ES-I3 (cell line): ENCODE measurements around the gene LRRK2.
"Not testable (repeated sequence)": the region's sequence is repeated elsewhere in the genome, so short reads cannot be mapped to it uniquely, and the experiment has no call there.

Source experiments
- H3K36me3 ChIP-seq: 2 replicates; pipeline ENCODE4 v1.6.1; 2013; ENCODE audit warnings: mild to moderate bottlenecking, low read length, control low read depth, moderate library complexity; ENCODE audit not compliant: insufficient read depth
- H3K4me1 ChIP-seq: 2 replicates; pipeline ENCODE4 v1.6.1; 2013; ENCODE audit warnings: mild to moderate bottlenecking, control low read depth, low read length; ENCODE audit not compliant: insufficient read depth
- H3K9ac ChIP-seq: 2 replicates; pipeline ENCODE4 v1.6.1; 2013; ENCODE audit warnings: low read depth, mild to moderate bottlenecking, low read length, moderate library complexity
- H3K9me3 ChIP-seq: 2 replicates; pipeline ENCODE4 v1.6.1; 2013; ENCODE audit warnings: mild to moderate bottlenecking, low read length, moderate library complexity; ENCODE audit not compliant: control insufficient read depth, insufficient read depth

LRRK2 gene

GRCh38 chr12:40331886-40332285 lies 107.1 kb downstream of the LRRK2 start:
- no peaks in the 10 kb centered on the region for H3K36me3 ChIP-seq
- H3K9ac ChIP-seq, result no peak overlapping the region
- no peaks in the 10 kb centered on the region; the same call in 1 of the 2 replicates for H3K9me3 ChIP-seq
- no peaks in the 10 kb centered on the region for H3K4me1 ChIP-seq

- Histone ChIP-seq H3K36me3 (no peaks in the 10 kb centered on the region), H3K9me3 (no peaks in the 10 kb centered on the region), H3K4me1 (no peaks in the 10 kb centered on the region)
Observed at GRCh38 chr12:40335991-40336390, 111.2 kb downstream of the LRRK2 start.

DNA sequence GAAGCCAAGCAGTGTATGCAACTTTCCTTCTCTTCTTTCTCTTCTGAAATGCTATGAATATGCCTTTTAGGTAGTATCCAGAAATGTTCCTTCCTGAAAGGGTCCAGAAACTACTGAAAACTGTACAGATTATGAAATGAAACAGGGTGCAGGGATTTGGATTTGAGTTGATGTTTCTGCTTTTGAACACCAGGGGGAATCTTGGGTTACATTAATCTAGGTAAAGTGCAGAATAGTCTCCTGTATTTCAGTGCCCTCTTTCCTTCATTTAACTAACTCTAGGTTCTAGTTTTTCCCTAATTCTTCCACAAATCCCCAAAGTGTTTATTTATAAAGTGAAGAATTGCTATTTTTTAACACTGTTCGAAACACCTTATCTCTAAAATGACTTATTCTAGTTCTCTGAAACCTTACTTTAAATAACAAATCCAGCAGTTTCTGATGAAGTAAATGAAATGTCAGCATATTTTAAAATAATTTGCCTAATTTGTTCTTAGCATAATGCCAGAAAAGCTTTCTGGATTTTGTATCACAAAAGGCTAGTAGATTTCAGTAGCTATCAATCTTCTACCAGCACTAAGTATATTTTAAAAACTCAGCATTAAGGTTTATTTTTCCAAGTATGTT lies 111.9 kb downstream of the LRRK2 start:
- Histone ChIP-seq H3K9me3 (no peaks in the 10 kb centered on the region), H3K4me1 (no peaks in the 10 kb centered on the region), H3K36me3 (no peaks in the 10 kb centered on the region), H3K9ac (no peak overlapping the region)

More at GRCh38 chr12:40335991-40336390, 111.2 kb downstream of the LRRK2 start:
- no peak overlapping the region for H3K9ac ChIP-seq

DNA sequence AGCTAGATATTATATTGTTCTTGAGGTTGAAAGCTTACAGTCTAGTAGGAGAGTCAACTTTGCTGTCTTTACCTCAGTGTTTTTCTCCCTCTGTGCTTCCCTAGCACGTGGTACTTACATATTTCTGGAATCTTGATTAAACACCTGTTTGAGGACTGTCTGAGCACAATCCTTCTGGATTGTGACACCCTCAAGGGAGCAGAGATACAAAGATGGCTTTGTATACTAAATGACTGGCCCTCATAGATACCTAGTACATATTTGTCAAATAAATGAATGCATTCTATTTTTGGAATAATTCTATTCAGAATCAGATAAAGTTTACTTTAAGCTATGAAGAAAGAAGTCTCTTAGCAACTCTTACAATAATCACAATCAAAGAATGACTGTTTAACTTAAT lies 113.3 kb downstream of the LRRK2 start:
- H3K9me3 ChIP-seq, result no peaks in the 10 kb centered on the region
- no peak overlapping the region for H3K9ac ChIP-seq
- H3K36me3 ChIP-seq, result no peaks in the 10 kb centered on the region
- no peaks in the 10 kb centered on the region for H3K4me1 ChIP-seq

GRCh38 chr12:40338621-40339020 lies 113.8 kb downstream of the LRRK2 start:
- no peaks in the 10 kb centered on the region for H3K36me3 ChIP-seq
- no peaks in the 10 kb centered on the region for H3K9me3 ChIP-seq
- no peak overlapping the region for H3K9ac ChIP-seq
- no peaks in the 10 kb centered on the region for H3K4me1 ChIP-seq

DNA sequence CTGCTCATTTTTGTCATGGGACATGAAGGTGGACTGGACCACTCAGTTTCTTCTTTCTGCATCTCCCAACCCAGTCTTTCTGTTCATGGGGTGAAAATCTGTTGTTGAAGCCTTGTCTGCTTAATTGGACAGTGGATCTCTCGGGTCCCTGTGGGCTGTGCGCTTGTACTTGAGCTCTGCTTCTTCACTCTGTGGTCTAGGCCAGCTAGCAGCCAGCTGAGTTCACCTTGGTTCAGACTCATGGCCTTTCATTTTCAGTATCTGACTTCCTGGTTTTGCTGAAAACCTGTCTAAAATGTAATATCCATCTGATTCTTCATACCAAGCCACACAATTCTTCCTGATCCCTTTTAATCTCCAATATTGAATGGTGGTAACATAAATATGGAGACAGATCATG lies 117.2 kb downstream of the LRRK2 start:
- Histone ChIP-seq H3K9ac (no peak overlapping the region), H3K36me3 (no peaks in the 10 kb centered on the region), H3K4me1 (no peaks in the 10 kb centered on the region), H3K9me3 (no peaks in the 10 kb centered on the region)

GRCh38 chr12:40343124-40343523 lies 118.3 kb downstream of the LRRK2 start:
- H3K9me3 ChIP-seq, result no peaks in the 10 kb centered on the region
- H3K4me1 ChIP-seq, result no peaks in the 10 kb centered on the region
- no peak overlapping the region for H3K9ac ChIP-seq
- H3K36me3 ChIP-seq, result no peaks in the 10 kb centered on the region

- no peaks in the 10 kb centered on the region for H3K36me3 ChIP-seq
- H3K9ac ChIP-seq, result no peak overlapping the region
- H3K9me3 ChIP-seq, result no peaks in the 10 kb centered on the region
- no peaks in the 10 kb centered on the region for H3K4me1 ChIP-seq
Observed at GRCh38 chr12:40344312-40344711, 119.5 kb downstream of the LRRK2 start.

DNA sequence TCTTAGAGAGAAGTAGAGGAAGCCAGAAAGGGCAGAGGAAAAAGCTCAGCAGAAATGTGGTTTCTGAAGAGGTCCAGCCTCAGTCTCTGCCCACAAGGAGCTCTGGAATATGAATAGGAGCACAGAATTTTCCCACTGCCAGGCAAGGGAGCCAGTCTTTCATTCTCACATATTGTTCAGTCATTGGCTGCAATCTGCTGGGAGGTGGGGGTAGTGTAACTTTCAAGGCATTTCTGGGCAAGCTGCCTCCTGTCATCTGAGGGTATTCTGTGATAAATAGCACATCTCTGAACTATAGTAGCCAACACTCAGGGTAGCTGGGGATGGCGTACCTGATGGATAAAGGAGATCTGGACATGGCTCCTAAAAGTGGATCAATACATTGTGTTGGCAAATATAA lies 127.2 kb downstream of the LRRK2 start:
- Histone ChIP-seq H3K36me3 (no peaks in the 10 kb centered on the region), H3K9ac (no peak overlapping the region), H3K9me3 (no peaks in the 10 kb centered on the region; the same call in 1 of the 2 replicates), H3K4me1 (no peaks in the 10 kb centered on the region)

- no peaks in the 10 kb centered on the region for H3K4me1 ChIP-seq
- no peaks in the 10 kb centered on the region for H3K36me3 ChIP-seq
- H3K9me3 ChIP-seq, result no peaks in the 10 kb centered on the region
- no peak overlapping the region for H3K9ac ChIP-seq
Observed at GRCh38 chr12:40375076-40375475, 150.3 kb downstream of the LRRK2 start.

- H3K4me1 ChIP-seq, result no peaks in the 10 kb centered on the region
- H3K9ac ChIP-seq, result no peak overlapping the region
- H3K36me3 ChIP-seq, result no peaks in the 10 kb centered on the region
- no peaks in the 10 kb centered on the region for H3K9me3 ChIP-seq
Observed at GRCh38 chr12:40376533-40377267, 151.9 kb downstream of the LRRK2 start.

DNA sequence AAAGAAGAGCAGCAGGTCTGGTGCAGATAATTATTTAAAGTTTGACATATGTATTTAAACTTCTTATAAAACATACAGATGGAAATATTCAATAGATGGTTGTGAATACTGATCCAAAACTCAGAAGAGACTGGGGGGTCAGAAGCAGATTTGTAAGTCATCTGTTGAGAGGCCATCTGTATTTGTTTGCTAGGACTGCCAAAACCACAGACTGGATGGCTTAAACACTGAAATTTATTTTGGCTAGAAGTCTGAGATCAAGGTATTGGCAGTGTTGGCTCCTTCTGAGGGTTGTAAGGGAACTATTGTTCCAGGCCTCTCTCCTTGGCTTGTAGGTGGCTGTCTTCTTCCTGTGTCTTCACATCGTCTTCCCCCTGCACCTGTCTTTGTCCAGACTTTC lies 153.9 kb downstream of the LRRK2 start:
- no peaks in the 10 kb centered on the region for H3K9me3 ChIP-seq
- H3K4me1 ChIP-seq, result no peaks in the 10 kb centered on the region
- H3K9ac ChIP-seq, result no peak overlapping the region
- H3K36me3 ChIP-seq, result no peaks in the 10 kb centered on the region

GRCh38 chr12:40382217-40382616 lies 157.4 kb downstream of the LRRK2 start:
- no peaks in the 10 kb centered on the region for H3K36me3 ChIP-seq
- H3K9me3 ChIP-seq, result no peaks in the 10 kb centered on the region
- H3K4me1 ChIP-seq, result no peaks in the 10 kb centered on the region
- H3K9ac ChIP-seq, result no peak overlapping the region

GRCh38 chr12:40387279-40387678 lies 162.5 kb downstream of the LRRK2 start:
- not testable (repeated sequence) for H3K9ac ChIP-seq, H3K36me3 ChIP-seq, H3K4me1 ChIP-seq, H3K9me3 ChIP-seq

GRCh38 chr12:40390980-40391379 lies 166.2 kb downstream of the LRRK2 start:
- Histone ChIP-seq H3K36me3 (no peaks in the 10 kb centered on the region), H3K9me3 (no peaks in the 10 kb centered on the region; the same call in 1 of the 2 replicates), H3K4me1 (no peaks in the 10 kb centered on the region), H3K9ac (no peak overlapping the region)
